ENCODE data around the gene TAS2R30.
A peak's percentile ranks its signal among the peaks of the same experiment; 100 is the strongest.

The TAS2R30 gene

GRCh38 chr12:11183011-11183410, 48.6 kb upstream of the TAS2R30 start (continued):
- TF ChIP-seq MZF1 (tag by site-specific recombination; IDR thresholded peaks at IDR 0.05; ENCODE audit: borderline replicate concordance) (peak; percentile 85; the same call in 1 of the 2 replicates), ZNF26 (tag by site-specific recombination; IDR thresholded peaks at IDR 0.05) (0 out of 2 replicates have a peak, but pooled peaks have one; percentile 17)

DNA sequence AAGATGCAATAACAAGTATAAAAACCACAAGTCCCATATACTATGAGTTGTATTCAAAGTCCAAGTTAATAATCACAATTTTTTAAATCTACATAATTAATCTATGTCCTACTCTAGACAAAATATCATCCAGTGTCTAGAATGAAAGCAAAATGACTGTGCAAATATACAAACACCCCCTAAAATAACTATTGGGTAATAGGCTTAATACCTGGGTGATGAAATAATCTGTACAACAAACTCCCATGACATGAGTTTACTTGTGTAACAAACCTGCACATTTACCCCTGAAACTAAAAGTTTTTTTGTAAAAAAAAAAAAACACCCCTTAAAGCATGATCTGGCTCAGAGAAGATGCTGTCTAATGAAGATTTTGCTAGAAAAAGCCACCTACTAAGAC, 48.1 kb upstream of the TAS2R30 start:
- CTCF ChIA-PET, result no interaction called here

GRCh38 chr12:11178250-11178649, 43.8 kb upstream of the TAS2R30 start:
- TF ChIP-seq KLF16 (tag by site-specific recombination; IDR thresholded peaks at IDR 0.05), result no peak
- no peaks in the 10 kb centered on the region; a peak in 1 of 3 replicates for H3K36me3 ChIP-seq (ENCODE audit: control insufficient read depth in 2 of 2, insufficient read depth in 1 of 2, low read length in 2 of 2)
- ChIA-PET CTCF (no interaction called here), POLR2A (no interaction called here)
- no peak overlapping the region for H3K4me3 ChIP-seq (ENCODE audit: low read depth, low read length)
- no peaks in the 10 kb centered on the region for H3K9me3 ChIP-seq (ENCODE audit: control insufficient read depth, insufficient read depth, low read depth, low read length)
- no peak overlapping the region for H3K27ac ChIP-seq (ENCODE audit: extremely low read depth, low read depth, low read length)
- peaks cover 11% of the 10 kb centered on the region for H3K4me1 ChIP-seq (ENCODE audit: control insufficient read depth, insufficient read depth, low read length)

More for the DNA sequence above, 48.1 kb upstream of the TAS2R30 start:
- no peaks in the 10 kb centered on the region for H3K36me3 ChIP-seq (ENCODE audit: control insufficient read depth in 2 of 2, insufficient read depth in 1 of 2, low read length in 2 of 2)
- H3K27ac ChIP-seq (ENCODE audit: extremely low read depth, low read depth, low read length), result no peak overlapping the region
- POLR2A ChIA-PET, result interaction anchor here (0.7 to 1.2 kb wide), 2 partner anchors 11 kb away, joined by 3 to 6 read pairs; partner anchors contain the start of gene SMIM10L1
- no peak for TF ChIP-seq ZEB2 (tag by site-specific recombination; IDR thresholded peaks at IDR 0.05)
- no peak for TF ChIP-seq ZNF639 (tag by site-specific recombination; IDR thresholded peaks at IDR 0.05)
- no peak for TF ChIP-seq ZNF404 (tag by site-specific recombination; IDR thresholded peaks at IDR 0.05)
- no peak for TF ChIP-seq ZNF292 (tag by site-specific recombination; IDR thresholded peaks at IDR 0.05; ENCODE audit: borderline replicate concordance, low read depth)
- no peak for TF ChIP-seq ZNF121 (tag by site-specific recombination; IDR thresholded peaks at IDR 0.05)
- TF ChIP-seq ZNF155 (tag by site-specific recombination; IDR thresholded peaks at IDR 0.05), result no peak
- no peak for TF ChIP-seq GFI1B (tag by site-specific recombination; IDR thresholded peaks at IDR 0.05)
- no peak for TF ChIP-seq RBAK (tag by site-specific recombination; IDR thresholded peaks at IDR 0.05)
- no peak for TF ChIP-seq ZNF274 (IDR thresholded peaks at IDR 0.05; ENCODE audit: low read length)
- TF ChIP-seq ZNF274 (tag by site-specific recombination; IDR thresholded peaks at IDR 0.05; ENCODE audit: borderline replicate concordance), result no peak
- TF ChIP-seq ZNF529 (tag by site-specific recombination; IDR thresholded peaks at IDR 0.05; ENCODE audit: insufficient replicate concordance), result no peak
- no peak for TF ChIP-seq ZNF202 (tag by site-specific recombination; IDR thresholded peaks at IDR 0.05; ENCODE audit: borderline replicate concordance)
- TF ChIP-seq ZNF423 (tag by site-specific recombination; IDR thresholded peaks at IDR 0.05), result no peak
- no peak for TF ChIP-seq ZBTB20 (tag by site-specific recombination; IDR thresholded peaks at IDR 0.05)
- no peak for TF ChIP-seq ZNF626 (tag by site-specific recombination; IDR thresholded peaks at IDR 0.05)
- no peak for TF ChIP-seq ZNF223 (tag by site-specific recombination; IDR thresholded peaks at IDR 0.05)
- TF ChIP-seq ZNF214 (tag by site-specific recombination; IDR thresholded peaks at IDR 0.05; ENCODE audit: borderline replicate concordance), result no peak
- peaks cover 6% of the 10 kb centered on the region; the same call in 1 of the 2 replicates for H3K4me1 ChIP-seq (ENCODE audit: control insufficient read depth, insufficient read depth, low read length)
- no peak overlapping the region for H3K4me3 ChIP-seq (ENCODE audit: low read depth, low read length)
- no peaks in the 10 kb centered on the region for H3K9me3 ChIP-seq (ENCODE audit: control insufficient read depth, insufficient read depth, low read depth, low read length)

Measured in HEK293 (cell line).